GM19438 (cell line): ENCODE results near the gene ZNF444.
"Not testable (repeated sequence)": the region's sequence is repeated elsewhere in the genome, so short reads cannot be mapped to it uniquely, and the experiment has no call there.

Experiments used
- ATAC-seq: cut with Tn5 transposase; IDR thresholded peaks from one replicate; pipeline ENCODE4 v1.9.1; 2021; ENCODE audit warnings: low read depth; ENCODE audit not compliant: unreplicated experiment

Gene ZNF444

GRCh38 chr19:56140583-56141416 lies at the start of gene ZNF444:
TSS of gene ZNF444 (plus strand) at chr19:56141287. CDS start at chr19:56146912, 5,625 bp downstream.
- ATAC-seq, result peak; percentile 75

- ATAC-seq, result no peak
These were observed 49.1 kb upstream of the ZNF444 start for GRCh38 chr19:56091751-56092546.

GRCh38 chr19:56092685-56093631 lies 48.1 kb upstream of the ZNF444 start:
- ATAC-seq, result no peak

- ATAC-seq, result no peak
These were observed 46.6 kb upstream of the ZNF444 start for GRCh38 chr19:56094449-56094848.

GRCh38 chr19:56096665-56097064 lies 44.4 kb upstream of the ZNF444 start:
- ATAC-seq, result no peak

GRCh38 chr19:56097306-56097705 lies 43.8 kb upstream of the ZNF444 start:
- no peak for ATAC-seq

- no peak for ATAC-seq
These were observed 43.3 kb upstream of the ZNF444 start for GRCh38 chr19:56097776-56098175.

- not testable (repeated sequence) for ATAC-seq
These were observed 42.9 kb upstream of the ZNF444 start for GRCh38 chr19:56098237-56098636.

- no peak for ATAC-seq
These were observed 42.1 kb upstream of the ZNF444 start for GRCh38 chr19:56098731-56099568.

GRCh38 chr19:56099638-56100539 lies 41.2 kb upstream of the ZNF444 start:
- no peak for ATAC-seq

- ATAC-seq, result no peak
These were observed 40.0 kb upstream of the ZNF444 start for GRCh38 chr19:56101095-56101494.

- ATAC-seq, result no peak
These were observed 39.1 kb upstream of the ZNF444 start for GRCh38 chr19:56101746-56102535.

- ATAC-seq, result no peak
These were observed 38.0 kb upstream of the ZNF444 start for GRCh38 chr19:56103027-56103614.

GRCh38 chr19:56104423-56104822 lies 36.7 kb upstream of the ZNF444 start:
- no peak for ATAC-seq

GRCh38 chr19:56105090-56105701 lies 35.9 kb upstream of the ZNF444 start:
- ATAC-seq, result no peak

GRCh38 chr19:56105831-56106396 lies 35.2 kb upstream of the ZNF444 start:
- not testable (repeated sequence) for ATAC-seq

- no peak for ATAC-seq
These were observed 34.7 kb upstream of the ZNF444 start for GRCh38 chr19:56106397-56106849.
